ENCODE results near the gene TCEA2.
"Not testable (repeated sequence)": the region's sequence is repeated elsewhere in the genome, so short reads cannot be mapped to it uniquely, and the experiment has no call there.

The TCEA2 gene

DNA sequence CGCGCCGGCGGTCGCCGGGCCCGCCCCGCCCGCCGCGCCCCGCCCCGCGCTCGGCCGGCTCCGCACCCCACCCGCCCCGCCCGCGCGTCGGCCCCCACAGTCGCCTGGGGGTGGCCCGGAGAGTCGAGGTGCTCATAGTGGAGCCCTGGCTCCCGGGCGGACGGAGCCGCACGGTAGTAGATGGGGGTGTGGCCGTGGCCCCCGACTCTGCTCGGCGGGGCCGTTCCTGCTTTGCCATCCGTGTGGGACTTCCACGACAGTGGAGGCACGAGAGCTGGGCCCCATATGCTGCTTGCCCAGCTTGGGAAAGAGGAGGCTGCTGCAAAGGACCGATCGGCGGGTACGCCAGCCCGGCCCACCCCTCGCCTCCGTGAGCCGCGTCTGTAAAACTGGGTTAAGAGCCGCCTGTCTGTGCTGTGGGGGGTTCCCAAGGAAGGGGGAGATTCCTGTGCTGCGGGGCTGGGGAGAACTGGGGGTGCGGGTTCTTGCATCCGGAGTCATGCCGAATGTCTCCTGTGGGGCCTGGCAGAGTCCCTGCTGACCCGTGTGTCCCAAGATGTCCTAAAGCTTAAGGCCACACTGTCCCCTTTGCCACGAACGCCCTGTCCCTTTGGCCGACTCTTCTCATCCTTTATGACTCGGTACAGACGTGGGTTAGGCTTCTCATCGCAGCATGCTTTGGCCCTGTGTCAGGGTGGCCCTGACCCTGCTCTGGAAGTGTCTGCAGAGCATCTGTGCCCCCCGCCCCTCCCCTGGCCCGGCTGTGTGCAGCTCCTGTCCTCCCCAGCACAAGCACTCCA, 17.2 kb downstream of the TCEA2 start, which contains the start of gene OPRL1:
Gene OPRL1 (plus strand): TSS at position 70 of the 800 bp plus-strand sequence. CDS start 12,639 bp downstream, outside the sequence.
- no peak for DNase-seq

DNA sequence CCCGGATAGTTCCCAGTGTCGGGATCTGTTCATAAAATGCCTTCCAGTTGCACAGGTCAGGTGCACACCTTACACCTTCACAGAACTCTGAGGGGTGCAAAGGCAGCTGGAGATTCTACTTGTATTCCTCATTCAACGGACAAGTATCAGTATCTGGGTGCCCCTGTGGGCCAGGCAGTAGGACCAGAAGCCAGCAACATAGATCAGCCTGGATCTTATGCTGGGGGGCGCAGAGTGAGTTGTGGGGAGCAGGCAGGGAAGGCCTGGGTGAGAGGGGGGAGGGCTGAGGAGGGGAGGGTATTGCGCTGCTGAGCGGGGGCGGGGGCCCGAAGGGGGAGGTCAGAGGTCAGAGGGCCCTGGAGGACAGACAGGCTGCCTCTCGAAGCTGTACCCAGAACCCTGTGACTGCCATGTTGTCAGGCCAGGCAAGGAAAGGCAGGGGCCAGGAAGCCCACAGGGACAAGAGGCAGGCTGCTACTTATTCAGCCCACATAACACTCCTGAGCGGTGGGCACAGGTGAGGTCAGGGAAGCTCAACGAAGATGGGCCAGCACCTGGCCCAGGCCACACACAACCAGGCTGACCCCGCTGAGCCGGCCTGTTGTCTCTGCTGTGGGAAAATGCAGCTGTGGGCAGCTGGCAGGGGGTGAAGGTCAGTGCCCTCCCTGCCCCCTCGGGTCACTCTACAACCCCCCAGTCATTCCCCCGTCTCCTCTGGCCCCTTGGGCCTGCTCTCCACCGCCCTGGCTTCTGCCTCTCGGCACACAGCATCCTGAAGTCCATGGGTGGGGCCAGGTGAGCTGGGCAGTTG, 18.0 kb downstream of the TCEA2 start:
- no peak for DNase-seq

DNA sequence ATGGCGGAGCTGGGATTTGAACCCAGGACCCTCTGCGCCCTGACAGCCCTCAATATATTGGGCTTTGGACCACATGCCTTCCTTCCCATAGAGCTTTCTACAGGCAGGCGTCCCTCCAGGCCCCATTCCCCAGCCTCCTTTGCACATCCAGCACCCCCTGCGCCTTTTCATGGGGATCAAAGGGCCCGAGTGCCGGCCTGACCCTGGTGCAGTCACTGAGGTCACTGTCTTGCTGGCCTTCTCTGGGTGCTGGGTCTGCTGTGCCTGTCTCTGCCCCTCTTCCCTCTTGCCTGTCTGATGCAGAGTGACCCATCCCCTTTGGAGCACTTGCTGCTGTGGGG, 18.6 kb downstream of the TCEA2 start:
- DNase-seq, result no peak

DNA sequence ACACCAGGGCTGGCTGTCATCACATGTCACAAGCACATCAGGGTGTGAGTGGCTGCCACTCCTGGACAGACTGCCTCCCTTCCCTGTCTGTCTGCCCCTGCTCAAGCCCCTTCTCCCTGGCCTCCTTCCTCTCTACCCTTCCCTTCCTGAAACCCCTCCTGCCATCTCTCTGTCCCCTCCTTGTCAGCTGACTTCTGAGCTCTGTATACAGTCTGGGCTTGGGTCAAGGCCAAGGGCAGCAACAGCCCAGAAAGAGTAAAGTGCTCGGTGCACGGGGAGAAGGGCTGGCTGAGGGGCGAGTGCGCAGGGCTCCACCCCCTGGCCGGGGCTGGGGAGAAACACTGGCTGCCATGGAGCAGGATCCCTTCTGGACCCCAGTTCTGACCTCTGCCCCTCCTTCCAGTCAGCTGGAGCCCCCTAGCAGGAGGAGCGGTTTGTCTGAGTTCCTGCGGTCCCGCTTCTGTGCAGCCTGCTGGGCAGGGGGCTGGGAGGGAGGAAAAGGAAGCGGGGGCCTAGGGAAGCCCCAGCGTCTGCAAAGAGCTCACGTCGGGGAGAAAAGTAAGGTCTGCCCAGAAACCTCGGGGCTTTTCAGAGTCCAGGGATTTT, 19.2 kb downstream of the TCEA2 start:
- no peak for DNase-seq

DNA sequence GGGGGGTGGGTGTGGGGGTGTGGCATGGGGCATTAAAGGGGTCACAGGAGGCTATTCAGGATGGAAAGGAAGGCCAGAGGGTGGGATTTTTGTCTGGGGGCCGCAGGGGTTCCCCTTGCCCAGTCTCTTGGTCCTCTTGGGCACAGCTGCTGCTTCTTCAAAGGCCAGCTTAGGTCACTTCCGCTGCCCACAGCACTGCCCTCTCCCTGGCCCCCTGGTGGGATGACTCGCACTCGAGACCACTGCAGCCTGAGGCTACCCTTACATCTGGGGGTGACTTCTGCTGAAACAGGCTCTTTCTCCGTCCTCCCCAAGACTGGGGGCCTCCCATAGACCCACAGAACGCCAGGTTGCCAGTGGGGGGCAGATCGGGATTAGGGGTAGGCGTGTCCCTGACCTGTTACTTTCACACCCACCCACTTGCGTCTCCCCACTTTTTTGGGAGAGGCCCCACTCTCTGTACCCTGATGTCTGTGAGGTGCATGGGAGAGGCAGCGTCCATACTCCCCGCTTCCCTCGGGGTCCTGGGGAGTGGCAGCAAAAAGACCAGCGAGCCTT, 19.9 kb downstream of the TCEA2 start:
- no peak for DNase-seq

DNA sequence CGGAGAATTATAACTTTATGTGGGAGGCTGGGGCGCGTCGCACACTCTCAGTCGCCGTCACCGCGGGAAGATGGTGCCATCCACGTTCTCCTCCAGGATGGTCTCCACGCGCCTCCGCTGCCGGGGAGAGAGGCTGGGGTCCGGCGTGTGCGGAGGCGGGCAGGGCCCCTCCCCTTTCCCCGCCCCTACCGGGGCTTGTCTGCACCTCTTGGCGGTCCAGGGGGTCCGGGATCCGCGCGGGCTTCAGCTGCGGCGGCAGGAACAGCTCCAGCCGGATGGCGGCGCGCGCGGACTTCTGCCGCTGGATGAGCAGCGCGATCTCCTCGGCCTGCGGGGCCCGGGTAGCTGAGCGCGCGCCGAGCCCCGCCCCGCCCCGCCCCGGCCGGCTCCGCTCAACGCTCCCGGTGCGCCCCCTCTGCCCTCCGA, 20.4 kb downstream of the TCEA2 start:
- peak; percentile 84 for DNase-seq

DNA sequence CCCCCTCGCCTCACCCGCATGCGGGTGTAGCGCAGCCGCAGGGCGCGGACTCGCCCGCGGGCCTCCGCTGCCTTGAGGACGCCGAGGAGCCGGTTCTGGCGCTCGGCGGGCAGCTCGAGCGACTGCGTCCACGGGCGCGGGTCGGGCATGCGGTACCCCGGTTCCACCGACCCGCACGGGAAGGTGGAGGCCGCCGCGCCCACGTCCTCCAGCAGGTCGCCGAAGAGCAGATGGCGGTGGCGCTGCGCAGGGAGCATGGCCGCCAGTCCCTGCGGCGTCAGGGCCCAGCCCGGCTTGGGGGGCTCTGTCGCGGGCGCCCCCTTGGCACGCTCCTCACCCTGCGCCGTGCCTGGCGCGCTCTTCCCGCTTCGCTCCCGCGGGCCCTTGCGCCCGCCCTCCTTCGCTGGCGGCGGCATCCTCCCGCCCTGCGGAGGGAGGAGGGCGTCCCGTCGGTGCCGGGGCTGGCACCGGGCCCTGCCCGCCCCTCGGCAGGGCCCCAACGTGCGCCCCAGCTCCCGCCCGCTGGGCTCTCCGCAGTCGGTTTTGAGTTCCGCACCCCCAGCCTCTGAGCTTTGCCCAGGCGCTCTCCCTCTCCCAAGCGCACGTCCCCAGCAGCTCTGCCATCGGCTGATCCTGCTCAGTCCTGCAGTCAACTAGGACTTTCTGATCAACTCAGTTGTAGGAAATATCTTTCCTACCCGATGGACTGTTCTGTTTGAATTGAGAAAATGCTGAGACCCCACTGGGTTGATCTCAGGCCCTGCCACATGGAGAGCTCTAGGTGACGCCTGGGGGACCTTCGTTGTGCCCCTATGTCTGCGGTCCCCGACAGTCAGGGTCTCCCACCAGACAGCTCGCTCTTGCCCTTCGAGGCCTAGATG, 21.0 kb downstream of the TCEA2 start, which contains the start of gene LKAAEAR1:
Gene LKAAEAR1 (minus strand): TSS at position 595 of the 881 bp plus-strand sequence. CDS start 179 bp downstream, at position 416.
- DNase-seq, result no peak

DNA sequence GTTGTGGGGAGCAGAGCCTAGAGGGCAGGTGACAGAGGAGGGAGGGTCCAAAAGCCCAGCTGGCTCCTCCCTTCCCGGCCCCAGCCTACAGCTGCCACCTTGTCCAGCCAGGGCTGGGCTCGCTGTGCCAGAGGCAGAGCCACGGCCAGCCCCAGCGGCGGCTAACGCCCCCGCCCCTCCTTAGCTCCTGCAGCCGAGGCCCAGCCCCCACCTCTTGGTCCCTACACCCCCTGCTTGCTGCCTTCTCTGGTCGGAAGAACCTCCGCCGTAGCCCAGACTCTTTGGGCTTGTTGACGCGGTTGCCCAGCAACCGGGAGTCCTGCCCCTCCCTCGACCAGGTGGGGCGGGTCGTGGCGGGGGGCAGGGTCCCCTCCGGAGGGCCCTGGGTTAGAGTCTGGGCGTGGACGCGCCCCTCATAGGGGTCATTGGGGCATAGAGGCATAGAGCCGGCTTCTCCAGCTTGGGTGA, 21.7 kb downstream of the TCEA2 start:
- no peak for DNase-seq

DNA sequence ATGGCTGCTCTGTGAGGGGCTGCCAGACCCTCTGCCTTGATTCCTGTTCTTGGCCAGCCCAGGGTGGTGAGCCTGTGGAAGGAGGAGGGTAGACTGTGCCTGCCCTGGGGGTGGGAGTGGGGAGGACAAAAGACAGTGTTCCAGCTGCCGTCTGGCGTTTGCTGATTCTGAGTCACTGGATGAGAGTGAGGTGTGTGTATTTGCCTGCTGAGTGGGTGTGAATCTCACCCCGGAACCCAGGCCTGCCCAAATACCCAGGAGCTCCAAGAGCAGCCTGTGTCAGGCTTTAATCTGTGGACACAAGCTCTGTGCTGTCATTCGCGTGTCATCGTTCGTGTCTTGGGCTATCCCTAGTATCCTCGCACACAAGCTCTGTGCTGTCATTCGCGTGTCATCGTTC, 23.8 kb downstream of the TCEA2 start:
- DNase-seq, result no peak

DNA sequence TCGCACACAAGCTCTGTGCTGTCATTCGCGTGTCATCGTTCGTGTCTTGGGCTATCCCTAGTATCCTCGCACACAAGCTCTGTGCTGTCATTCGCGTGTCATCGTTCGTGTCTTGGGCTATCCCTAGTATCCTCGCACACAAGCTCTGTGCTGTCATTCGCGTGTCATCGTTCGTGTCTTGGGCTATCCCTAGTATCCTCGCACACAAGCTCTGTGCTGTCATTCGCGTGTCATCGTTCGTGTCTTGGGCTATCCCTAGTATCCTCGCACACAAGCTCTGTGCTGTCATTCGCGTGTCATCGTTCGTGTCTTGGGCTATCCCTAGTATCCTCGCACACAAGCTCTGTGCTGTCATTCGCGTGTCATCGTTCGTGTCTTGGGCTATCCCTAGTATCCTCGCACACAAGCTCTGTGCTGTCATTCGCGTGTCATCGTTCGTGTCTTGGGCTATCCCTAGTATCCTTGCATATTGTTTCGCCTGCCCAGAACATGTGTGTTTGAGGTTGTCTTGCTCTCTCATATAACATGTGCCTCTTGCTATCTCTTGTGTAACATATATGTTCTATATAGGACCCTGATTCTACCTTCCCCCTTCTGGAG, 24.3 kb downstream of the TCEA2 start:
- DNase-seq, result not testable (repeated sequence)

DNA sequence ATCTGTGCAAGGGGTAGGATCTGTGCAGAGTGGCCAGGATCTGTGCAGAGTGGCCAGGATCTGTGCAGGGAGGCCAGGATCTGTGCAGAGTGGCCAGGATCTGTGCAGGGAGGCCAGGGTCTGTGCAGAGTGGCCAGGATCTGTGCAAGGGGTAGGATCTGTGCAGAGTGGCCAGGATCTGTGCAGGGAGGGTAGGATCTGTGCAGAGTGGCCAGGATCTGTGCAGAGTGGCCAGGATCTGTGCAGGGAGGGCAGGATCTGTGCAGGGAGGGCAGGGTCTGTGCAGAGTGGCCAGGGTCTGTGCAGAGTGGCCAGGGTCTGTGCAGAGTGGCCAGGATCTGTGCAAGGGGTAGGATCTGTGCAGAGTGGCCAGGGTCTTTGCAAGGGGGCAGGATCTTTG, 25.6 kb downstream of the TCEA2 start:
- not testable (repeated sequence) for DNase-seq

DNA sequence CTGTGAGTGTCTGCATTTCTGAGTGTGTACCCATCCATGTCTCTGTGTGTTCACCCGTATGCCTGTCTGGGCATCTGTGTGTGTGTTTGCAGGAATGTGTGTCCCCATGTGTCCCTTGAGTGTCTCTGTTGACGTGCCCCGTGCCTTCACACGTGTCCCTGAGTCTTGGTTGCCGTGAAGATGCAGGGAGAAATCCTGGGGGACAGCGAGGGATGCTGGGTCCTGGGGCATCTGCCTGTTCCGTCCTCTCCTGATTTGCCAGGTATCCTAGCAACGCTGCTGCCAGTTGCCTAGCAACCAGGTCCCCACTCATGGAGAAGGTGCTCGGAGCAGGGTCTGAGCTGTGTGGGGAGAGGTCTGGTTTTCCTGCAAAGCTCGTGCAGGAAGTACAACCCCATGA, 27.2 kb downstream of the TCEA2 start:
- DNase-seq, result no peak

DNA sequence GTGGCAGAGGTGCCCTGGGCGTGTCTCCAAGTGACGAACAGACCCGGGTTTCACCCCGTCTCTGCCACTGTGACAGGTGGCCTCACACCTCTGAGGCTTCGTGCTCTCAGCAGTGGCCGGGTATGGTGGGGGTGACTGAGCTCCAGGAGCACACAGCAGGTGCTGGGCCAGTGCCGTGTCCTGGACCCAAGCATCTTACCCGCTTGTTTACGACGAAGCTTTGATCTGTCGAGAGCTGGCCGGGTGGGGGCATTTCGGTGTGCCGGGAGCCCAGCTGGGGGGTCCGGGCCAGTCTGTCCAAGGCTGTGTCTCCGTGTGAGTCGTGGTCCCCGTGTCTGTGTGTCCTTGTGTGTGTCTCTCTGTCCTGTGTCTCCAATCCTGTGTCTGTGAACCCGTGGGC, 28.3 kb downstream of the TCEA2 start:
- no peak for DNase-seq

DNA sequence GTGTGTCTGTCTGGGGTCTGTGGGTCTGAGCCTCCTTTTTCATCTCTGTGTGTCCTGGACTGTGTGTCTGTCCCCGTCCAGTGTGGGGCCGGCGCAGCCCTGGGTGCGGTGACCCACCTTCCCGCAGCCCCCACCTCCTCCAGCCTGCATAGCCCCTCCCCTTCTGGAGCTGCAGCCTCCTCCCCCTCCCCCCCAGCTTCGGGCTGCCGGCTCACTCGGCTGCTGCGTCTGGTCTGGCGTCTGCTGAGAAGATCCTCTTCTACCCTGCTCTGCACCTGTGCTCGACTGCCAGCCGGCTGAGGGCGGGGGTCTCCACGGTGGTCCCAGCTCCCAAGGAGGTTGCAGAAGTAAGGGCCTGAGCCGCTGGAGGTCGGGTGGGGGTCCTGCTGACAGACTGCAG, 28.8 kb downstream of the TCEA2 start:
- no peak for DNase-seq

DNA sequence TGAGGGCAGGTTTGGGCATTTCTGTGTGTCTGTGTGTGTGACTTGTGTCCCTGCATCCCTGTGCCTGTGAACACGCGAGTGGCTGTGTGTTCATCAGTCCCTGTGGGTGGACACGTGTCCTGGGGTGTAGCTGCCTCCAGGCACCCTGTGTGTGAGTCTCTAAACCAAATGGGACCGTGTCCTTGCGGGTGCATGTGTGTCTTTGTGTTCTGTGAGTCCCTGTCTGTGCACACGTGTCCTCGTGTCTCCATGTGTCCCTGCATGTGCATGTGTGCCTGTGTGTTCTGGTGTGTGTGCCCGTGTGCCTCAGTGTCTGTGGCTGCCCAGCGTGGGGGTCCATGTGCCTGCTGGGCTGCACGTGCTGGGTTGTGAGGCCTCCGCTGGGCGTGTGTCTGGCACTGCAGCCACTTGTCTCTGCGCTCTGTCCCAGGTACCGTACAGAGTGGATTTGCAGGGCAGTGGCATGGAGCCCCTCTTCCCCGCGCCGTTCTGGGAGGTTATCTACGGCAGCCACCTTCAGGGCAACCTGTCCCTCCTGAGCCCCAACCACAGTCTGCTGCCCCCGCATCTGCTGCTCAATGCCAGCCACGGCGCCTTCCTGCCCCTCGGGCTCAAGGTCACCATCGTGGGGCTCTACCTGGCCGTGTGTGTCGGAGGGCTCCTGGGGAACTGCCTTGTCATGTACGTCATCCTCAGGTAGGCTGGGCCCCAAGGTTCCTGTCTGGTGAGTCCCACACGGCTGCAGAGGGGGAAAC, 29.4 kb downstream of the TCEA2 start:
- DNase-seq, result no peak

DNA sequence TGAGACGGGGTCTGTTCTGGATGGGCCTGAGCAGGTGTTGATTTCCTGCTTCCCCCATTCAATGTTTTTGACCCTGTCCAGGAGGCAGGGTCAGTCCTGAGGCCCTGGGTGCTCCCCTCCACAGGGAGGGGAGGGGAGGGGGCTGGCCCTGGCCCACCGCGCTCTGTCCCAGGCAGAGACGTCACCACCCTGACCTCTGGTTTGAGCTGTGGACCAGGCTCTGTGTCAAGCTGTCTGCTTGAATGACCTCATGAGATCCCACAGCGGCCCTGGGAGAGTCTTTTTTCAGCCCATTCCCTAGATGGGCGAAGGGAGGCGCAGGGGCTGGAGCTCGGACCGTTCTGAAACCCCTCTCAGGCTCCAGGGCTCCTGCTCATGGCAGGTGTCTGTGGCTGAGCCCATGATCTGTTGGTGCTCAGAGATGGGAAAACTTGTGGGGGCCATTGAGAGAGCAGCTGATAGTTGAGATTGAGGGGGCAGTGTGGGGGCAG, 30.1 kb downstream of the TCEA2 start:
- DNase-seq, result no peak

DNA sequence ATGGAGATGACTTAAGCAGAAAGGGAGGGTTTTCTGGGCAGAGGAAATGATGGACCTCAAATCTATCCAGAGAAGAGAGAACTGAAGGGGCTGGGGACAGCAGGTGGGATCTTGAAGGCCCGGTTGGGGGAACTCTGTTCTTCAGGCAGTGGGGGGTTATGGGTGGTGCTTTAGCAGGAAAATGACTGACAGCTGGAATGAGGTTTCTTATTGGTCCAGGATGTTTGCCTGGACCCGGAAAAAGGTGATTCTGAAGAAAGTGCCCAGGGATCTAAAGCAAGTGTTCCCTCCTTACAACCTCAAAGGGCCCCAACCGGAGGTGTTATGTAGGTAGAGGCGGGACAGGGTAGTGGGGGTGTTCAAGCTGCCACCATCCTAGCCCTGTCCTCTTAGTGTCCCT, 32.5 kb downstream of the TCEA2 start:
- no peak for DNase-seq

DNA sequence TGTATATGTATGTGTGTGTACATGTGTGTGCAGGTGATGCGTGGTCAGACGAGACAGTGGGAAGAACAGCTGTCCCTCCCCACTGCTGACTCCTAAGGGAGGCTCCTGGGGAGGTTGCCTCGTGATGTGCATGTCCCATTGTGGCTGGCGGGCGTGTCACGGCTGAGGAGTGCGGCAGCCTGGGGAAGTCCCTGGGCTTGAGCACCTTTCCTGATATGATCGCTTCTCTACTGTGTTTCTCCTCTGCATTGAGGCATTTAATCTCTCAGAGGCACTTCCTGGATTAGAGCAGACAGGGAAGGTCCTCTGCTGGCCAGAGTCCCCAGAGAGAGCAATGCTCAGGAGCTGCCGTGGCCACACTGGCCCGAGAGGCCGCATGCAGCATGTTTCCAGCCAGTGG, 32.9 kb downstream of the TCEA2 start:
- DNase-seq, result no peak

DNA sequence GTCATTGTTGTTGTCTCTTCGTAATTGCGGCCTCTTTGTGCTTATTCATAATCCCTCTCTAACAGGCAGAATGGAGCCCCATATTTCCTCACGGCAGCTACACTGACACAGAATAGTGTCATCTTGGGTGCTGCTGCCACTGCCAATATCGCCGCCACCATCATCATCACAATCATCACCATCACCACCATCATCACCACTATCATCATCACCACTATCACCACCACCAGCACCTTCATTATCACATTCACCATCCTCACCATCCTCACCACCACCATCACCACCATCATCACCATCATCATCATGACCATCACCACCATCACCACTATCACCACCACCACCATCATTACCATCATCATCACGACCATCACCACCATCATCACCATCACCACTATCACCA, 33.5 kb downstream of the TCEA2 start:
- DNase-seq, result no peak

DNA sequence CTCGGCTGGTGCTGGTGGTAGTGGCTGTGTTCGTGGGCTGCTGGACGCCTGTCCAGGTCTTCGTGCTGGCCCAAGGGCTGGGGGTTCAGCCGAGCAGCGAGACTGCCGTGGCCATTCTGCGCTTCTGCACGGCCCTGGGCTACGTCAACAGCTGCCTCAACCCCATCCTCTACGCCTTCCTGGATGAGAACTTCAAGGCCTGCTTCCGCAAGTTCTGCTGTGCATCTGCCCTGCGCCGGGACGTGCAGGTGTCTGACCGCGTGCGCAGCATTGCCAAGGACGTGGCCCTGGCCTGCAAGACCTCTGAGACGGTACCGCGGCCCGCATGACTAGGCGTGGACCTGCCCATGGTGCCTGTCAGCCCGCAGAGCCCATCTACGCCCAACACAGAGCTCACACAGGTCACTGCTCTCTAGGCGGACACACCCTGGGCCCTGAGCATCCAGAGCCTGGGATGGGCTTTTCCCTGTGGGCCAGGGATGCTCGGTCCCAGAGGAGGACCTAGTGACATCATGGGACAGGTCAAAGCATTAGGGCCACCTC, 35.5 kb downstream of the TCEA2 start:
- DNase-seq, result no peak

Measured in RPMI8226 (cell line).